ENCODE data around the gene POU2F1. TPM values are rescaled to one million over a fixed set of nuclear protein-coding genes. Genes with fewer than 3 reads are reported as not detected.

Gene POU2F1
- total RNA-seq, 2 experiments from 2014 or later = 17.4 to 20.4 TPM

- ChIA-PET CTCF (interaction anchor here (1.0 kb wide), 1 partner anchor 30 kb away, joined by 3 read pairs; no protein-coding TSS in a partner anchor), POLR2A (no interaction called here)
- DNase-seq = no peak
- no peak overlapping the region for H3K4me3 Mint-ChIP-seq
- no peaks in the 10 kb centered on the region for H3K27me3 Mint-ChIP-seq
- H3K36me3 Mint-ChIP-seq (ENCODE audit: low read depth) = peaks cover 2% of the 10 kb centered on the region
- peaks cover 3% of the 10 kb centered on the region for H3K9me3 Mint-ChIP-seq
- H3K4me1 Mint-ChIP-seq = peaks cover 3% of the 10 kb centered on the region
- H3K27ac Mint-ChIP-seq = no peak overlapping the region
Measured at GRCh38 chr1:167292216-167292615, 71.5 kb downstream of the POU2F1 start.

GRCh38 chr1:167293057-167293456 is 72.4 kb downstream of the POU2F1 start:
- CTCF ChIA-PET = no interaction called here
- POLR2A ChIA-PET = no interaction called here

GRCh38 chr1:167294528-167294927 is 73.8 kb downstream of the POU2F1 start:
- Mint-ChIP-seq H3K9me3 (peaks cover 3% of the 10 kb centered on the region), H3K27me3 (no peaks in the 10 kb centered on the region), H3K4me1 (peaks cover 3% of the 10 kb centered on the region), H3K4me3 (no peak overlapping the region), H3K27ac (no peak overlapping the region), H3K36me3 (ENCODE audit: low read depth) (peaks cover 2% of the 10 kb centered on the region)
- CTCF ChIA-PET = no interaction called here
- DNase-seq = no peak
- POLR2A ChIA-PET = no interaction called here

More at GRCh38 chr1:167293057-167293456, 72.4 kb downstream of the POU2F1 start:
- H3K4me3 Mint-ChIP-seq = no peak overlapping the region
- H3K4me1 Mint-ChIP-seq = peaks cover 3% of the 10 kb centered on the region
- H3K9me3 Mint-ChIP-seq = peaks cover 3% of the 10 kb centered on the region
- H3K36me3 Mint-ChIP-seq (ENCODE audit: low read depth) = peaks cover 2% of the 10 kb centered on the region
- no peaks in the 10 kb centered on the region for H3K27me3 Mint-ChIP-seq
- H3K27ac Mint-ChIP-seq = no peak overlapping the region
- no peak for DNase-seq

DNA sequence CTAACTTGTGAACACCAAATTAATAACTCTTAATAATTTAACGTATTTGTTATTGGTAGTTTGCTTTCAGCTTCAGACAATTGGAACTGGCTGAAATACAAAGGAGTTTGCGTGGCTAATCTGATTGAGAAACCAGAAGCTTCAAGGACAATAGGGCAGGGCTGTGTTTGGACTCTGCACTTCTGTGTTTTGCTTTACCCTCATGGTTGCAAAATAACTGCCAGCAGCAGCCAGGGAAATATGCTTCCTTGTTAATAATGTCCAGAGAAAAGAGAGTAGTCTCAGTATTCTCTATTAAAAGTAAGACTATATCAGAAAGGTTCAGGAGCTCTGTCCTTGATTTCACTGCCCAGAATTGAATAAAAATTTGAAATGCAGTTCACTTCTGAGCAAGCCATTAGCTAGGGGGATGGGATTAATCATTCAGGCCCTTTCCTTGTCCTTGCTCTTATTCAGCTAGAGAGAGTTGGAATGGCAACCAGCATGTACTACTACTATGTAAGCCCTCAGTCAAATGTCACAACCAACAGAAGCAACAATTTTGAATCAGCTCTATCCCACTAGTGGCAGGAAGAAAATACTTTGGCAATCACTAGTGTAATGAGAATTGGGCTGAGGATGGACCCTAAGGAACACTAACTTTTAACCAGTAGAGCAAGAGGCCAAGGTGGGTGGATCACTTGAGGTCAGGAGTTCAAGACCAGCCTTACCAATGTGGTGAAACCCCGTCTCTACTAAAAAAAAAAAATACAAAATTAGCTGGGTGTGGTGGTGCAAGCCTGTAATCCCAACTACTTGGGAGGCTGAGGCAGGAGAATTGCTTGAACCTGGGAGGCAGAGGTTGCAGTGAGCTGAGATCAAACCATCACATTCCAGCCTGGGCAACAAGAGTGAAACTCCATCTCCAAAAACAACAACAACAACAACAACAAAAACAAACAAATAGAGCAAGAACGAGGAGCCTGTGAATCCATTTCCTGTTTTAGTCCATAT is 76.8 kb downstream of the POU2F1 start:
- CTCF ChIA-PET = no interaction called here
- no peak overlapping the region for H3K27ac Mint-ChIP-seq
- H3K9me3 Mint-ChIP-seq = peaks cover 3% of the 10 kb centered on the region
- peaks cover 2% of the 10 kb centered on the region for H3K36me3 Mint-ChIP-seq (ENCODE audit: low read depth)
- DNase-seq = no peak
- POLR2A ChIA-PET = no interaction called here
- H3K4me3 Mint-ChIP-seq = no peak overlapping the region
- H3K27me3 Mint-ChIP-seq = no peaks in the 10 kb centered on the region
- peaks cover 3% of the 10 kb centered on the region for H3K4me1 Mint-ChIP-seq

DNA sequence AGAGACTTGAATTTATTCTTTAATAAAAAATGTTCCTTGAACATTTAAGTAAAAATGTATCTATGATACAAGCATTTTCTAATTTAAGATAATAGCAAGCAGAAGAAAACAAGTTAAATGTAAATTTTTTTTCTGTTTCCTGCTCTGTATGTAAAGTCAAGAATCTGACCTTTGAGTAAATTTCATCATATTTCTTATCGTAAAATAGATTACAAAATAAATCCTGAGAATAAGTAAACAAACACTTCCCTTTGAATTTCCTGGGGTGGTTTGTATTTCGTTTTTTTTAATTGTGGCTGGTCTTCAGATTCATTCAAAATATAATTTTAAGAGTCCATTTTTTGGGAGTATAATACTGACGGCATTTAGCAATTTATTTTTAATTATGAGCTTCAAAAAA is 77.6 kb downstream of the POU2F1 start:
- no peaks in the 10 kb centered on the region for H3K27me3 Mint-ChIP-seq
- ChIA-PET POLR2A (no interaction called here), CTCF (no interaction called here)
- peaks cover 3% of the 10 kb centered on the region for H3K4me1 Mint-ChIP-seq
- H3K4me3 Mint-ChIP-seq = no peak overlapping the region
- H3K27ac Mint-ChIP-seq = no peak overlapping the region
- DNase-seq = no peak
- H3K36me3 Mint-ChIP-seq (ENCODE audit: low read depth) = no peaks in the 10 kb centered on the region
- no peaks in the 10 kb centered on the region for H3K9me3 Mint-ChIP-seq

- DNase-seq = no peak
- POLR2A ChIA-PET = no interaction called here
- Mint-ChIP-seq H3K36me3 (ENCODE audit: low read depth) (no peaks in the 10 kb centered on the region), H3K9me3 (no peaks in the 10 kb centered on the region), H3K4me3 (no peak overlapping the region), H3K27ac (no peak overlapping the region), H3K4me1 (no peaks in the 10 kb centered on the region), H3K27me3 (no peaks in the 10 kb centered on the region)
- CTCF ChIA-PET = no interaction called here
Measured at GRCh38 chr1:167301355-167301754, 80.7 kb downstream of the POU2F1 start.

GRCh38 chr1:167304165-167304564 is 83.5 kb downstream of the POU2F1 start:
- ChIA-PET POLR2A (no interaction called here), CTCF (no interaction called here)
- Mint-ChIP-seq H3K27ac (no peak overlapping the region), H3K36me3 (ENCODE audit: low read depth) (no peaks in the 10 kb centered on the region), H3K9me3 (no peaks in the 10 kb centered on the region), H3K4me1 (peaks cover 2% of the 10 kb centered on the region), H3K27me3 (no peaks in the 10 kb centered on the region), H3K4me3 (no peak overlapping the region)
- DNase-seq = no peak

DNA sequence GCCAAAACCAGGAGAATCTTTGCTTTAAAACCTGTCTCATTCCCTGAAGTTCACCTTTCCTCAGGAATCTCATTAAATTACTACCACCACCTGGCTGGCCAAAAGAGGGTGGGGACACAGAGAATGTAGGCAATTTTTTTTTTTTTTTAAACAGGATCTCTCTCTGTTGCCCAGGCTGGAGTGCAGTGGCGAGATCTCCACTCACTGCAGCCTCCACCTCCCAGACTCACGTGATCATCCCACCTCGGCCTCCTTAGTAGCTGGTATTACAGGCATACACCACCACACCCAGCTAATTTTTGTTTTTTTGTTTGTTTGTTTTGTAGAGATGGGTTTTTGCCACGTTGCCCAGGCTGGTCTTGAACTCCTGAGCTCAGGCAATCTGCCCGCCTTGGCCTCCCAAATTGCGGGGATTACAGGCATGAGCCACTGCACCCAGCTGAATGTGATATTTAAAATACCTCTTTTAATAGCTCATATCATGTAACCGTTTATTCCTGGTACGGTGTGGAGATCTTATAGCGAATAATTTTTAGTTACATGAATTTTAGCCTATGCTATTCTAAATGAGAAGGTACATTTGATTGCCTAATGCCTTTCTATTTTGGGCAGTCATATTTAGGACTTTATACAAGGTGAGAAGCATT is 84.5 kb downstream of the POU2F1 start:
- Mint-ChIP-seq H3K4me1 (peaks cover 2% of the 10 kb centered on the region), H3K9me3 (no peaks in the 10 kb centered on the region), H3K27ac (no peak overlapping the region), H3K4me3 (no peak overlapping the region), H3K36me3 (ENCODE audit: low read depth) (no peaks in the 10 kb centered on the region), H3K27me3 (no peaks in the 10 kb centered on the region)
- POLR2A ChIA-PET = no interaction called here
- CTCF ChIA-PET = no interaction called here
- no peak for DNase-seq

DNA sequence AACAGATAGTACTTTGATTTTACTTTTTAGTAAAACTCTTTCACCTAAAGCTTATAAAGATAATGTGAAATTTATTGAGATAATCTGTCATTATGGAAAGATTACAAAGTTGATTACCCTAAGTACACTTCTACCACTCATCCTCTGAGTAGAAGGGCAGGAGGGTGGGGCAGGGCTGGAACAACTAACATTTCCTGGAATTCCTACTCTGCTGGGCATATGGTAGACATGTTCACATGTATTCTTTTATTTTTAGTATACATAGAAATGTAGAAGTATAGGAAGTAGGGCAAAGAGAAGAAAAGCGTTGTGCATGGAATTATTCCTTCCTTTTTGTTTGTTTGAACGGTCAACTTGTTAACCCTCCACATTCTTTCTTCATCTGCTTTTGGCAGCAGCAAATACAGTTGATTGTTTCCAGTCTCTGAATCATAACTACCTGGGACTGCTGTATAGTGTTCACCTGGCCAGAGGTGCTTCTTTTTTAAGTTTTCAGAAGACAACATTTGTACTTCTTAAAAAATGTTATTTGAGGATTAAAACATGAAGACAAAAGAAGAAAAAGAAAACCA is 85.1 kb downstream of the POU2F1 start:
- no peaks in the 10 kb centered on the region for H3K27me3 Mint-ChIP-seq
- no peaks in the 10 kb centered on the region for H3K36me3 Mint-ChIP-seq (ENCODE audit: low read depth)
- H3K4me3 Mint-ChIP-seq = no peak overlapping the region
- no peaks in the 10 kb centered on the region for H3K9me3 Mint-ChIP-seq
- H3K27ac Mint-ChIP-seq = no peak overlapping the region
- no peak for DNase-seq
- POLR2A ChIA-PET = no interaction called here
- CTCF ChIA-PET = no interaction called here
- H3K4me1 Mint-ChIP-seq = peaks cover 4% of the 10 kb centered on the region

DNA sequence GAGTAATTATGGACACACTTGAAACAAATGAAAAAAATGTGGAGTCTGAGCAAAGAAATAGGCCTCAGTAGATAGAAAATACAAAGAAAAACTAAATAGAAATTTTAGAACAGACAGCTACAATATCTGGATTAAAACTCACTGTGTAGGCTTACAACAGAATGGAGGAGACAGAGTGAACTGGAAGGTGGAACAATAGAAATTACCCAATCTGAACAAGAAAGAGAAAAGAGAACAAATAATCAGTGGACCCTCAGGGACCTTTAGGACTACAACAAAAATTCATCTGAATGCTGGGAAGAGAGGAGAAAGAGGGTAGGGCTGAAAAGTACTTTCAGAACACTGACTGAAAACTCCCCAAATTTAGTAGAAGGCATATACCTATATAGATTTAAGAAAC is 90.0 kb downstream of the POU2F1 start:
- POLR2A ChIA-PET = interaction anchor here (1.3 kb wide), 1 partner anchor 10 kb away, joined by 3 read pairs; no protein-coding TSS in a partner anchor
- DNase-seq = no peak
- CTCF ChIA-PET = no interaction called here
- peaks cover 17% of the 10 kb centered on the region for H3K4me1 Mint-ChIP-seq
- no peaks in the 10 kb centered on the region for H3K9me3 Mint-ChIP-seq
- H3K27me3 Mint-ChIP-seq = no peaks in the 10 kb centered on the region
- no peak overlapping the region for H3K4me3 Mint-ChIP-seq
- H3K27ac Mint-ChIP-seq = no peak overlapping the region
- H3K36me3 Mint-ChIP-seq (ENCODE audit: low read depth) = peaks cover under 1% of the 10 kb centered on the region

DNA sequence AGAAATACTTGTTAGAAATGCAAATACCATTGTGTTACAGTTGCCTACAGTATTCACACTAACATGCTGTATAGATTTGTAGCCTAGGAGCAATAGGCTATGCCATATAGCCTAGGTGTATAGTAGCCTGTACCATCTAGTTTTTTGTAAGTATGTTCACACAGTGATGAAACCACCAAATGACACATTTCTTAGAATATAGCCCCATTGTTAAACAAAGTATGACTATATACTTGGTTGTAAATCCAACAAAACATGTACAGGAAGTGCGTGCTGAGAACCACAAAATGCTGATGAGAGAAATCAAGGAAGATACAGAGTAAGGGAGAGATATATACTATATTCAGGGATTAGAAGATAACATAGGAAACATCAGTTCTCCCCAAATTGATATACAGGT is 92.2 kb downstream of the POU2F1 start:
- Mint-ChIP-seq H3K27me3 (no peaks in the 10 kb centered on the region), H3K4me1 (peaks cover 15% of the 10 kb centered on the region), H3K4me3 (no peak overlapping the region), H3K36me3 (ENCODE audit: low read depth) (peaks cover 17% of the 10 kb centered on the region), H3K9me3 (peaks cover 15% of the 10 kb centered on the region), H3K27ac (no peak overlapping the region)
- no peak for DNase-seq
- POLR2A ChIA-PET = no interaction called here
- CTCF ChIA-PET = interaction anchor here (1.4 kb wide), 1 partner anchor 188 kb away, joined by 3 read pairs; no protein-coding TSS in a partner anchor

- DNase-seq = no peak
- H3K4me3 Mint-ChIP-seq = no peak overlapping the region
- no peaks in the 10 kb centered on the region for H3K27me3 Mint-ChIP-seq
- H3K4me1 Mint-ChIP-seq = peaks cover 22% of the 10 kb centered on the region
- ChIA-PET POLR2A (no interaction called here), CTCF (no interaction called here)
- H3K27ac Mint-ChIP-seq = no peak overlapping the region
- peaks cover 30% of the 10 kb centered on the region for H3K9me3 Mint-ChIP-seq
- H3K36me3 Mint-ChIP-seq (ENCODE audit: low read depth) = peaks cover 28% of the 10 kb centered on the region
Measured at GRCh38 chr1:167314671-167315070, 94.0 kb downstream of the POU2F1 start.

DNA sequence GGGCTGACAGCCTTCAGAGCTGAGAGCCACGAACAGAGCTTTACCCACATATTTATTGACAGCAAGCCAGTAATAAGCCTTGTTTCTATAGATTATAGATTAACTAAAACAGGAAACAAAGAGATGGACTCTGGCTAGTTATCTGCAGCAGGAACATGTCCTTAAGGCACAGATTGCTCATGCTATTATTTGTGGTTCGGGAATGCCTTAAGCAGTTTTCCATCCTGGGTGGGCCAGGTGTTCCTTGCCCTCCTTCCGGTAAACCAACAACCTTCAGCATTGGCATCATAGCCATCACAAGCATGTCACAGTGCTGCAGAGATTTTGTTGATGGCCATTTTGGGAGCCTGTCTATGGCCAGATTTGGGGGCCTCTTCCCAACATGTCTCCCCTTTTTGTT is 96.8 kb downstream of the POU2F1 start:
- Mint-ChIP-seq H3K4me3 (no peak overlapping the region), H3K4me1 (peaks cover 17% of the 10 kb centered on the region), H3K36me3 (ENCODE audit: low read depth) (peaks cover 48% of the 10 kb centered on the region), H3K9me3 (peaks cover 58% of the 10 kb centered on the region), H3K27ac (no peak overlapping the region), H3K27me3 (no peaks in the 10 kb centered on the region)
- ChIA-PET POLR2A (interaction anchor here (0.8 kb wide), 1 partner anchor 57 kb away, joined by 4 read pairs; no protein-coding TSS in a partner anchor), CTCF (interaction anchor here (1.2 kb wide), 1 partner anchor 130 kb away, joined by 3 read pairs; no protein-coding TSS in a partner anchor)
- no peak for DNase-seq

Measured in activated CD4-positive, alpha-beta memory T cell treated with anti-CD3 and anti-CD28 coated beads, Interleukin-2, amount 10 ng/mL, durations not matched to agents 7 days and 5 days (primary cell).